RKO (cell line): Measurements from ENCODE around the gene SDC3.
"Not testable (repeated sequence)": the region's sequence is repeated elsewhere in the genome, so short reads cannot be mapped to it uniquely, and the experiment has no call there.

Experiments
- DNase-seq: peaks from one replicate; pipeline ENCODE4 v3.0.0-alpha.2; 2016; ENCODE audit warnings: low spot score

SDC3 gene, protein sequence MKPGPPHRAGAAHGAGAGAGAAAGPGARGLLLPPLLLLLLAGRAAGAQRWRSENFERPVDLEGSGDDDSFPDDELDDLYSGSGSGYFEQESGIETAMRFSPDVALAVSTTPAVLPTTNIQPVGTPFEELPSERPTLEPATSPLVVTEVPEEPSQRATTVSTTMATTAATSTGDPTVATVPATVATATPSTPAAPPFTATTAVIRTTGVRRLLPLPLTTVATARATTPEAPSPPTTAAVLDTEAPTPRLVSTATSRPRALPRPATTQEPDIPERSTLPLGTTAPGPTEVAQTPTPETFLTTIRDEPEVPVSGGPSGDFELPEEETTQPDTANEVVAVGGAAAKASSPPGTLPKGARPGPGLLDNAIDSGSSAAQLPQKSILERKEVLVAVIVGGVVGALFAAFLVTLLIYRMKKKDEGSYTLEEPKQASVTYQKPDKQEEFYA

DNA sequence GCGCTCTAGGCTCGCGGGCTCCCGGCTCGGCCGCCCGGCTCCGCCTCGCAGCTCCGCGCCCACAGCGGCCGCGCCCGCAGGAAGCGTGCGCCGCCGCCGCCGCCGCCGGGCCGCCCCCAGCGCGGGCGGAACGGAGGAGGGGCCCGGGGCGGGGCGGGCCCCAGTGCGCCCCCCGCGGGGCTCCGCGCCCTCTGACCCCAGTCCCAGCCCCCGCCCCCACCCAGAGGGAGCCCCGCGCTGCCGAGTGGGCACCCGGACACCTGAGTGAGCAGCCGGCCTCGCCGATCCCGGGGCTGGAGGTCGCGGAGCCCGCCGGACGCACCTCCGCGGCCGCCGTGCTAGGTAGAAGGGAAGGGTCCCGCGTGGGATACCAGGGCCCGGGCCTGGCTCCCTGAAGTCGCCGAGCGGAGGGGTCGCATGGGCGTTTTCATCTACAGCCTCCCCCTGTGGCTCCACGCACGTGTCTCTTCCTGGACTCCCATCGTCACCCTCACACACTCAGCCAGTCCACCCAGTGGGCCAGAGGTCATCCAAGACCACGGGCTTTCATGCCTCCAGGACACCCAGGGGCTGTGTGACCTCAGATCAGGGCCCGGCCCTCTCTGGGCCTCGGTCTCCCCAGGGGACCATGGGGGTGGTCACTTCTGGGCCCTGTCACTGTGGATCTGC, at the start of gene SDC3:
Gene SDC3 (minus strand): TSS at position 63 of the 669 bp plus-strand sequence. CDS start 172 bp downstream, outside the sequence.
- peak; percentile 37 for DNase-seq

DNA sequence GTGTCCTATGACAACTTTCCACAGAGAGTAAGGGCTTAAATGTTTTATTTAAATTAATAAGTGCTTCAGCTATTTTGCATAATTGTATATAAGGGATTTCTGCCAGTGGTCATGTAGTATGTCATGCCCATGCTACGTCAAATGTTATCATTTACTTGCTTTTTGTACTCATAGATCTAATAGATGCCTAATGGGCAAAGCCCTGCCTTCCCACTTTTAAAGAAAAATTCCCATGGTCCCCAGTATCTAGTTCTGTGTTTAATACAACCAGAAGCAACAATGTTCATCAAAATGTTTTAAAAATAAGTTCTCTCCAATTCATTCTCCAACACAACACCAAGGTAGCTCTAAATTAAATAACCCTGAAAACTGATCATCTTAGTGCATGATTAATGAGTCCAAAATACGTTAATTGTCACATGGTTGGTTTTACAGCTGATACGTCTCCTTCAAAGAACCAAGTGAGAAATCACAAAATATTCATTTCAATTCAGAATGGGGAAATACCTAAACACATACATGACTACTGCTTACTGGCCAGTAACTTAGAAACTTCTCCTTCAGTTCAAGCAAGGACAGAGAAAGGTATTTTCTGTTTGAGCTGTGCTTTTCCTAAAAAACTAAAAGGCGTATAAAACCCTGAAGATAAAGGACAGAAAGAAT, 49.1 kb upstream of the SDC3 start:
- no peak for DNase-seq

DNA sequence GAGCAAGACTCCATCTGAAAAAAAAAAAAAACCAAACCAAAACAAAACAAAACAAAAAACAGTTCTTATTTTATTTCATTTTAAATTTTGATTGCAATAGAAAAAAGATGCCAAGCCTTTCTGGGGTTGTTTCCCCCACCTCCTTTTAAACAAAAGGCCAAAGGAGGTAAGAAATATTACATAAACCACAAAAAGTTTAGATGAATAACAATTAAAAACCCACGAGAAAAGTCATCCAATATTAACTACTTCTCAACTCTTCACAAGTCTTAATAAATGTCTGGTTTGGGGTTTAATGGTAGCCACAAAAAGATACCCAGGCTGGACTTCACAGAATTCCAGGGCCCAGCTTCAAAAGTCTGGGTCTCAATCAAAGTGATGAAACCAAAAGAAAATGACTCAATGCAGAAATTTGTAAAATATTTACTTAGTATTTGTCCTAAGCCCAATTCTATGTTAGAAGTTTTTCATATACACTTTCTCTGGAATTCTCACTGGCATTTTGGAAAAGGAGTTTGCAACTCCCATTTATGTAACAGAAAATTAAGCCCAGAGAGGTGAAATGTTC, 47.0 kb upstream of the SDC3 start:
- no peak for DNase-seq

DNA sequence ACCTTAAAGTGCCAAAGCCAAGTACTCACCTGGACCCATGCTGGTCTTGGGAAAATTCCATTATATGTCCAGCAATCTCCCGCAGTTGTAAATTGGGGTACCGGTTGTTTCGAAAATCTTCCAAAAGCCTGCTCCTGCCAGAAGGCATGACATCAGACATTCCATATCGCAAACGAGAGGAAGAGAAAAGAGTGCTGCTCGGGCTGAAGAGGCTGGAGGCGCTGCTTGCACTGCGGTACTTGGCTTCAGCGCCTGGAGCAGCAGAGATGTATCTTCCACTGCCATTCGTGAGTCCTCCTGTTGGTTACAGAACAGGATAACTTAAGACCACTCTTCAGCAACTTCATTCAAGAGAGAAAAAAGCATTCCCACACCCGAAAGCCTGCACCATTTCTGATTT, 45.1 kb upstream of the SDC3 start:
- no peak for DNase-seq

DNA sequence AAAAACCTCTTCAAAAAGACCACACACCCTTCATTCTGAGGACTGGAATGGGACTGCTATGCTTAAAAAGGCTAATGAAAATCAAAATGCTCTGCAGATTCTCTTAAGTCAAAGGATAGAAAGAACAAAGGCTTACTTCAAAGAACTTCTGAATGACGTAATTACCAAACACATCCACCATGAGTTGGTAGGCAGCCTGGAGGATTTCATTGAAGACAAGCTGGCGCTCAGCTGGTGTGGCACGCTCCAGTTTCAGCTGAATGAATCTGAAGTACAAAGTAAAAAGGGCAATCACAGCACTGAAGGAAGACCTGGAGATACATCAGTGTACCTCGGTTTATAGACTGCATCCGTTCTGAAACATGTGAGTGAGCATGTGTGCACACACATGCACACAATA, 43.5 kb upstream of the SDC3 start:
- no peak for DNase-seq

DNA sequence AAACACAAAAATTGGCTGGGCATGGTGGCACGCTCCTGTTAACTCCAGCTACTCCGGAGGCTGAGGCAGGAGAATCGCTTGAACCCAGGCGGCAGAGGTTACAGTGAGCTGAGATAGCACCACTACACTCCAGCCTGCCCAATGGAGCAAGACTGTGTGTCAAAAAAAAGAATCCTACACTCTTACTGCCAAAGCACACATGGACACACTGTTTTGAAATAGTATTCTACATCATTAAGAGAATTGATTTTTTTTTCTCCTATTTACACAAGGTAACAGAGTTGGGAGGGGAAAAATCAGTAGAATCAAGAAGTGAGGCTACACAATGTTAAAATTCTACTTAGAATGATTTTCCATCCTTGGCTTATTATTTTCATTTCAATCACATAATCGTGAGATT, 42.1 kb upstream of the SDC3 start:
- no peak for DNase-seq

DNA sequence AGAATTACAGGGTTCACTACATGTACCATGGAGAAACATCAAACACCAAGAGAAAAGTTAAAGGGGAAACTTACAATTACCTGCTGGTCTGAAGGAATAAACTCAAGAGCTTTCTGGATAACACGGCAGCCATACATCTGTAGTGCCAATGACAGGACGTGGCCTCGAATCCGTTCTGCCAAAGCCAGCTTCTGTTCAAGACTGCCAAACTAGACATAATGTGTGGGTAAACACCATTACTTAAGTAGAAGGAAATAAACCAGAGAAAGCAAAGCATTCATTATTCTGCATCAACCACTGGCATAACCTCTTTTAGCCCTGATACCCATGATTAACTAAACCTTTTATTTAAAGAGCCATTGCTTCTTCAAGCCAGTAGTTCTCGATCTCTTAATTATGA, 41.5 kb upstream of the SDC3 start:
- no peak for DNase-seq

DNA sequence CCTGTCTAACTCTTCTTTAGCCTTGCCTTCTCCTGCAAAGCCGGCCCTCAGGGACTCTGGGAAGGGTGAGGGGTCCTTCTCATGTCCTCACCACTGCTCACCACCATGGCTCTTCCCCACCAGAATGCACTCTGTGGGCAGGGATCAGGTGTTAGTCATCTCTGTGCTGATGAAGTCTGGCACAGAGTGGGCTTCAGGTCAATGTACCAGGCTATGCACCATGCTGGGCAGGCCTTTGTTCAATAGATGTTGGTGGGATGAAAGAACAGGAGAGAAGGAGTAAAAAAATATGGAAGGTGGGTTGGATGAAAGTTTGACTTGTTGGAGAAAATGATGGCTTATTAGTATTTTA, 40.9 kb upstream of the SDC3 start:
- DNase-seq, result not testable (repeated sequence)

DNA sequence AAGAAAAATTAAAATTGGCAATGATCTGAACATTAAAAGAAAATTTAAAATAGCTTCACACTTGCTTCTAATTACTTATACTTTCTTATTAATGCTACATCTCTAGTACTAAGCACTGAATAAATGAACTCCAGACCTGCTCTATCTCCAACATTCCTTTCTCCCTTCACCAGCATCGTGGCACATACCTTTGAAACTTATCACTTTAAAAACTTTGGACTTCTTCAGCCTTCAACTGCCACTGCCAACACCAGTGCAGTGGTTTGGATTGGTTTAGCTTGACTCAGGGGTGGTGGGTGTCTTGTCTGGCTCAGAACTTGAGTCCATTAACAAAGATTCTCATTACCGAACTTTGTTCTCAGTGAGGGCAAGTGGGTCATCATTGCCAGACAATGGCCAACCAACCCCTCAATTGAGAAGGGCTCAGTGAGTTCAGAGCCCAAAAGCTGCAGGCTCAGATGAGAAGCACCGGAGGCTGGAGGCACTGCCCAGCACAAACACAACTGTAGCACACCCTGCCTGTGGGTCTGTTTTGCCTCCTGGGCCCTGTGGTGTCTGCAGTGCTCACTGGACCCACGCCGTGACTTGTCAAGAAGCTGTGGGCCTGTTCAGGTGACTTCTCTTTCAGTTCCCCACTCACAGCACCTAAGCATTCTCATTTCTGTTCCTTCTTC, 40.4 kb upstream of the SDC3 start:
- DNase-seq, result not testable (repeated sequence)

DNA sequence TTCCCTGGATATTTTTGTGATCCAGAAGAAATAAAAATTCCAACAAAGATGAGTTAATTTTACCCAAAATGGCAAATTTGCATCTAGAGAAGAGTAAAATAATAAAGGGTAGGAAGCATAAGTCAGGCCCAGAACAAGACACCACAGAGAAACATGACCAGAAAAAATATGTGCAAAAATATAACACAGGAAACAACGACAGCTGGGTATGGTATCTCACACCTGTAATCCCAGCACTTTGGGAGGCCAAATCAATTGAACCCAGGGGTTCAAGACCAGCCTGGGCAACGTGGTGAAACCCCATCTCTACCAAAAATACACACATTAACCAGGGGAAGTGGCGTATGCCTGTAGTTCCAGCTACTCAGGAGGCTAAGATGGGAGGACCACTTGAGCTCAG, 39.7 kb upstream of the SDC3 start:
- no peak for DNase-seq

DNA sequence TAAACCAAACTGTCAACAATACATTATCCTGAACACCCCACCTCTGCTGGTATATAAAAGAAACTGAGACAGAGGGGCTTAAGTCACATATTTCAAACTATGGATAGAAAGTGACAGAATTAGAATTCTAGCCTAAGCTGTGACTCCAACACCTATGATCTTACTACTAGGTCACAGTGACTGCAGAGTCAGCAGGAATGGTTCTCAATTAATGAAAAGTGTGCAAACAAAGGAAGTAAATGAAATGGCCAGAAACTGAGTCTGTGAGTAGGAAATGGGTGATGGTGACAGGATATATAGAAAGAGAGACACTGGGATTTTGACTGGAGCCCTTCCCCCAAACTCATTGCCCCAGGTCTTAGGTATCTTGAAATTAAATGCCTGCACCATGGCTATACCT, 38.7 kb upstream of the SDC3 start:
- DNase-seq, result no peak

DNA sequence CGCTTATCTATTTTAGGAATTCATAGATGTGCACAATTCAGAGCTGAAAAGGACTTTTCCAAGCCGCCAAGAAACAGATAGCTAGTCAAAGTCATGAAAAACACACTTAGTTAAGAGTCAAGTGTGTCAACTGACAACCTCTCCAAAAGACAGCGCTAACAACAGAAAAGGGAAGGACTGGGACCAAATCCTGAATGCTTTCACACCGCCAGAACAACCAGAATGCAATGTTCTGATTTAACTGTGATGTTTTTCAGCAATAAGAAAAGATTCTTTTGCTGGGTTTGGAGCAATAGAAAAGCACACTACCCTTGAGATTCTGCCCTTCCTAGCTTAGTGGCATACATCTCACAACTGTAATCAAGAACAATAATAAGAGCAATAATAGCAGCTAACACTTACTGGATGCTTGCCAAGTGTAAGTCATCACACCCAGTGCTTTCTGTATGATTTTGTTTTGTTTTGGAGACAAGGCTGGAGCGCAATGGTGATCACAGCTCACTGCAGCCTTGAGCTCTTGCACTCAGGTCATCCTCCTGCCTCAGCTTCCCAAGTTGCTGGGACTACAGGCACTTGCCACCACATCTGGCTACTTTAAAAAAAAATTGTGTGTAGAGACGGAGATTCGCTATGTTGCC, 33.9 kb upstream of the SDC3 start:
- DNase-seq, result peak; percentile 40

DNA sequence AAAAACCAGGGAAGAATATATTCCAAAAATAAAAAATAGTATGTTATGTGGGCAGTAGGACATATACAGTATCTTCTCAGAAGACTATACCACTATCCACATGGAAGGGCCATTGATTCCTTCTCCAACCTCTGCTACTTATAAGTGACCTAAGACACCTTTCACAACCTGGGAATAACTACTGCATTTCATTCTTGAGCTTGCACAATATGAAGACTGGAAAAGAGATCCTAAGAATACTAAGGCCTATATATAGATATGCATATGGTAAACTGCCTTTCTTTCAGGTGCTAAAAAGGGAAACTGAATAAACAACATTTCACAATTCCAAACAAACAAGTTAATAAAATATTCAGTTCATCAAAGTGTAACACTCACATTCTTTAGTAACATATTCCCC, 32.0 kb upstream of the SDC3 start:
- DNase-seq, result no peak

DNA sequence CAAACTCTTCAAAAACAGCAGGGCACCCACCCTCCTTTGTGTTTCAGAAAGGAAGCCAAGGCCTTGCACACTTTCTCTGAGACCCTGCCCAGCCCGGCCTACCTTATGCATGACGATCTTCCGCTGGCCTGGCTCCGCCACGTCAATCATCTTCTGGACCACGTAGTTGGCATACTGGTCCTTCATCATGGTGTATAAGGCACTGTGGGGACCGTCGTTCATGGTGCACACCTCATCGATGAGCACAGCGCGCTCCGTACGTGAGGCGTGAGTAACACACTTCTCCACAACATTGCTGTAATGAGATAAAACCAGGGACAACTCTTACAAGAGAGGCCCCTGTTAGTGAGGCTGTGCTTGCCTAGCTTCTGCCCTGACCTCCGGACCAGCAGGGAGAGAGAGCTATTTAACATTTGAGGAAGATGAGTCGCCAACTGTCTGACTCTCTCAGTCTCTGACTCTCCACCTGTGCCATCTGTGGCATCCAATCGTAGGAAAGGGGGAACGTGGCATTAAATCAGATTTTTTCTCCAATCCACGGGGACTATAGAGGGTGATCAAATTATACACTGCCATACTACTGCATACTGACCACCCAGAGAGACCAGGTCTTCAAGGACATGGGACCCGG, 28.1 kb upstream of the SDC3 start:
- no peak for DNase-seq

DNA sequence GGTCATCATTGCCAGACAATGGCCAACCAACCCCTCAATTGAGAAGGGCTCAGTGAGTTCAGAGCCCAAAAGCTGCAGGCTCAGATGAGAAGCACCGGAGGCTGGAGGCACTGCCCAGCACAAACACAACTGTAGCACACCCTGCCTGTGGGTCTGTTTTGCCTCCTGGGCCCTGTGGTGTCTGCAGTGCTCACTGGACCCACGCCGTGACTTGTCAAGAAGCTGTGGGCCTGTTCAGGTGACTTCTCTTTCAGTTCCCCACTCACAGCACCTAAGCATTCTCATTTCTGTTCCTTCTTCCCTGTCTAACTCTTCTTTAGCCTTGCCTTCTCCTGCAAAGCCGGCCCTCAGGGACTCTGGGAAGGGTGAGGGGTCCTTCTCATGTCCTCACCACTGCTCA, 27.2 kb upstream of the SDC3 start:
- not testable (repeated sequence) for DNase-seq

DNA sequence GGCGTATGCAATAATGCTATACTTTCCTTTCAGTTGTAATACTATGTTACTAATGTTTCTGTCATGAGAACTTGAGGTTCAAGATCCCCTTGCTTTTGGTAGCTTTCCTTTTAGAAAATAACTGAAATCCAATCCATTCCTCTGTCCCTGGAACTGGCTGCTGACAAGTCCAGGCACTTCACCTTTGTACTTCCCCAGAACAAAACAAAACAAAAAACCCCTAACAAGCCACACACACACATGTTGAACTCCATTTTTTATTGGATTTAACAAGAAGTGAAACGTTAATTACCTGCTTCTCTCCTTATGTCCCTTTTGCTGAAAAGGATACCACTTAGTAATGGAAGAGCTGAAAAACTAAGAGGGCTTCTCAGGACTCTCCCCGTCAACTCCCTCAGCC, 26.1 kb upstream of the SDC3 start:
- DNase-seq, result no peak

DNA sequence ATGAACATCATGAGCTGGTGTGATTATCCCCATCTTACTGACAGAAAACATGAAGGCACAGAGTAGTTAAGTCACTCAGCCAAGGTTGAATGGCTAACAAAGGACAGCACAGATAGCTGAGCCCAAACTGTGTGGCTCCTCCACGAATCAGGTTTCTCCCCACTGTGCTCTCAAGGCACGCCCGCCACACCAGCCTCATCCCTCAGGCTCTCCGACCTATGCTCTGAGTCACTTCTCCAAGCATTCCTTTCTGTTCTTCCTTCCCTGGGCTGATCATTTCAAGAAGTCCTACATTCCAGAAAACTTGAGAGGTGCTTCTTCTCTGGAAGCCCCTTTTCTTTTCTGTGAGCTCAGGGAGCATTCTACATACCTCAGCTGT, 25.3 kb upstream of the SDC3 start:
- DNase-seq, result no peak

DNA sequence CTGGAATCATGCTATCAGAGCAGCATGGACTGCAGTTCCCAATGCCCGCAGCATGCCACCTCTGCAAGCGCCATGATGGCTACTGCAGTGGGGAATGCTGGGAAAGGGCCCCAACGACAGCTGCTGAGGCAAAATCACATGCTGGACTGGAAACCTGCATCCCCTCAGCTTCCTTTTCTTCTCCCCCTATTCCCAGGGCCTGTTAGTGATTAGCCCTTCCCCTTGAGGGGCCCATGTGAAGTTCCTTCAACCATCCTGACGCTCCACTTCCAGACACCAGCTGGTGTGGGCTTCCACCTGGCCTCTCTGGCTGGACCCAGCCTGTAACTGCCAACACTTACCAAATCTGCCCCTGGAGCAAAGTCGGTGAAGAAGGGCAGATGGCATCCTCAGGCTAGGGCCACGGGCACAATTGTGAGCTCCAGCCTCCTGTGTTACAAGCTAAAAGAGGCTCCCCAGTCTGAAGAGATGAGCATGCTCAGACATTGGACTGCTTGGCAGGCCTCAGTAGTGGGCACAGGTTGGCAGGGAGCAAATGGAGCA, 22.1 kb upstream of the SDC3 start:
- DNase-seq, result no peak

DNA sequence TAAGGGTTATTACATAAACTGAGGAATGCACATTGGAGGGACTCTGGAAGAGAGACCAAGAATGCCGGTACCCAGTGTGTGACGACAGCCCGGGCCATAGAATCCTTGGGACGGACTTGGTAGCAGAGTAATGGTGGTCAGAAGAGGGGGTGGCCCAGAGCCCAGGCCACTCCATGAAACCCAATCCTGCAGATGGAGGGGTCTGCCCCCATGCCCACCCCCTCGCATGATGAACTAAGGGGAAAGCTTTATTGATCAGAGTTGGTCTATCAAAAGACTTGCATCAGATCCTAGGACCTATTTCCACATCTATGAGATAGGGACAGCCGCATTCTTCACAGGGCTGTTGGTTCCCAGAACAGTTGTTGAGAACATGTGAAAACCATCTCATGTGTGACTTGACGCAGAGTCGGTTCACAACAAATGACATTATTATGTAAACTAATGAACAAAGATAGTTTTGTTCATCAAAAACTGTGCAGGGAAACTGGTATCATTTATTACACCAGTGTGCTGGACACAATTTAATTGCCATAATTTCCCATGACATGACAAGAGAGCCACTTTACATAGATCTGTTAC, 21.5 kb upstream of the SDC3 start:
- DNase-seq, result no peak

DNA sequence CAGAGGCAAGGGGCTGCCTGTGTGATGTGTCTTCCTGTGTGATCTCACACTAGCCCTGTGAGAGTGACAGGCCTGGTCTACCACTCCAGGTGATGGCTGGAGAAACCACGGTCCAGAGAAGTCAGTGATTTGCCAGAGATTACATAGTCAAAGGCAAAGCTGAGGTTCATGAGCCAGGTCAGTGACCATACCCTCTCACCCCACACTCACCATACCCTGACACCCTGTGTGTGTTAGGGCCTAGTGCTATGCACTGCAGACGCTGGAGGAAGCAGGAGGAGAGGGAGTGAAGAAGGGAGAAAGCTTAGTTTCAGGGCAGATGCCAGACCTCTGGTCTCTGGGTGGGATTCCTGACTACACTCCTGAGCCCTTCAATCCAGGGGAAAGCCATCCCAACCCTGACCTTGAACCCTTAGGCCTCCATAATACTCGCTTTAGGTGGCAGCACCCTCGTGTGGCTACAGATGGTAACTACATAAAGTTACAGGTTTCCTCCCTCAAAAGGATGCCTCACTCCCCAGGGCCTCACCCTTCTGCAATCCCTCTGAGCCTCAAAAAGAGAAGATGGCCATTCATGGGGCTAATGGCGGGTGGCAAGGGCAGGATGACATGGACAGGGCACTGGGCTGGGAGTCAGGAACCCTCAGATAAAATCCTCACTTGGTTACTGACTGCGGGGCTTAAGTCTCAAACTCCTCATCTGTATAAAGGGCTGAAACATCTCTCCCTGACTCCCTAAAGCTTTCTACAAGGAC, 20.8 kb upstream of the SDC3 start:
- peak; percentile 65 for DNase-seq
